H1 (cell line): ENCODE measurements around the gene AMN.

ENCODE experiments used
- CEBPB ChIP-seq: IDR thresholded peaks from 2 replicates; pipeline ENCODE4 v1.6.1; 2012; ENCODE audit warnings: low read depth, low read length
- CHD2 ChIP-seq: IDR thresholded peaks from 2 replicates; pipeline ENCODE4 v1.6.1; 2012; ENCODE audit warnings: low read length, improper control_type of control experiment
- CTCF ChIP-seq, 3 experiments: IDR thresholded peaks; 1 replicate in 2 of 3; 2 replicates in 1 of 3; pipeline versions ENCODE4 v1.5.1 to v1.6.1; 2011; ENCODE audit warnings: low read length in 3 of 3, mild to moderate bottlenecking in 3 of 3, inconsistent platforms in 2 of 3, low read depth in 1 of 3, moderate library complexity in 1 of 3; ENCODE audit not compliant: insufficient read depth in 1 of 3; ENCODE audit errors: control extremely low read depth in 1 of 3
- GTF2F1 ChIP-seq: IDR thresholded peaks from 2 replicates; pipeline ENCODE4 v1.6.1; 2012; ENCODE audit warnings: low read depth, low read length, improper control_type of control experiment, borderline replicate concordance
- JUND ChIP-seq: IDR thresholded peaks from 2 replicates; pipeline ENCODE4 v1.6.1; 2011; ENCODE audit warnings: mild to moderate bottlenecking, improper control_type of control experiment, low read length
- KDM1A ChIP-seq: fragments of 200-600, 300-600 bp; sonication (generic); IDR thresholded peaks from 2 replicates; pipeline ENCODE4 v1.7.1; 2016; ENCODE audit warnings: mild to moderate bottlenecking, low read length, borderline replicate concordance
- PHF8 ChIP-seq: fragments of 200-600 bp; sonication (generic); conservative IDR thresholded peaks from 2 replicates; pipeline ENCODE4 v1.7.1; 2012; ENCODE audit warnings: low read depth, mild to moderate bottlenecking, inconsistent platforms, low read length, moderate library complexity
- POLR2AphosphoS5 ChIP-seq: IDR thresholded peaks from 2 replicates; pipeline ENCODE4 v1.6.1; 2011; ENCODE audit warnings: low read depth, low read length
- RNF2 ChIP-seq: fragments of 200-900, 300-1000 bp; sonication (generic); IDR thresholded peaks from 2 replicates; pipeline ENCODE4 v1.7.1; 2016; ENCODE audit warnings: borderline replicate concordance, low read depth, mild to moderate bottlenecking, antibody characterized with exemption, low read length; ENCODE audit not compliant: poor library complexity, severe bottlenecking; ENCODE audit errors: missing control alignments
- RXRA ChIP-seq: IDR thresholded peaks from 2 replicates; pipeline ENCODE4 v1.6.1; 2011; ENCODE audit warnings: low read depth, mild to moderate bottlenecking, low read length, moderate library complexity; ENCODE audit not compliant: insufficient read depth
- TCF12 ChIP-seq: IDR thresholded peaks from 2 replicates; pipeline ENCODE4 v1.6.1; 2011; ENCODE audit warnings: low read depth, mild to moderate bottlenecking, low read length
- TF ChIP-seq, protein P1 (sequence below): IDR thresholded peaks from 2 replicates; pipeline ENCODE4 v1.6.1; 2012; ENCODE audit warnings: inconsistent platforms

DNA sequence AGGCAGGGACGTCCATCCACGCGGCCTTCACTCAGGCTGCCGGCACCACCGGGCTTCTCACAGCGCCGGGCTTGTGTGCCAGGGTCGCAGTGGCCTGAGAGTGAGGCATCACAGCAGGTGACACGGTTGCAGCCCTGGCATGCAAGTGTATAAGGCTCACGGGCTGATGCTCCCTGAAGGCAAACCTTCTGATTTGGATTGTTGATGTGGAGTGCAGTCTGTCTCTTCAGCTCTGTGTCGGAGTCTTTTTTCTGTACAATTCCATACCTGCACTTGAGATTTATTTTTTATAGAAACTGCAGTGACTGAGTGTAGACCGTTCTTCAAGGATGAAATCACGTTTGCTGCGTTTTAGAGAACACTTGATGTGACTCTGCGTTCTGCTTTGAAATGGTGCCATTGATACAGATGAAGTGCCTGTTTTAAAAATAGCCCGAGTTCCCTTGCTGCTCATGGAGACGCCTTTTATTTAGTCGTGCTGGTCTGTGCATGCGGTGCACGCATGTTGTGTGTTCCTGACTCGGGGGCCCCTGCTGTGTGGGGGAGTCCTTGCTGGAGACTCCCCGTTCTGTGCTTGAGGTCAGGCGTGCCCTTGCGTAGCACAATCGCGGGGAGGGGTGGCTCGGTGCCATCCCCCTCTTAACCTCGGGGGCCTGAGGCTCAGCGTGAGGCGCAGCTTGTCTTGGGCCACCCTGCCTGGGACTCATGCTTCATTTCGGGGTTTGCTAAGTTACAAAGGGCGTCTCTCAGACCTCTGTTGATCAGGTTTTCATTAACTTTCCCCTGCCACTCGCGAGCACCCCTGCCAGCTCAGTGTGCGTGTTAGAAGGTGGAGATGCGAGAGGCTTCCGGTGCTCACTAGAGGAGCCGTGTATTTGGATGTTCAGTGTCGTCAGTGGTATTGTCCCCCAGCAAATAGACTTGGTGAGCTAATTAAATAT lies 21.6 kb upstream of the AMN start:
- TF ChIP-seq PHF8 (no peak), CHD2 (no peak), CEBPB (no peak), RNF2 (no peak), CTCF (IDR thresholded peaks at IDR 0.05; ENCODE audit: control extremely low read depth in 1 of 3, insufficient read depth in 1 of 3, low read depth in 1 of 3, low read length in 3 of 3) (no peak), POLR2AphosphoS5 (no peak), TCF12 (no peak), RXRA (no peak), GTF2F1 (no peak), JUND (no peak), KDM1A (no peak)
- TF ChIP-seq, protein P1, sequence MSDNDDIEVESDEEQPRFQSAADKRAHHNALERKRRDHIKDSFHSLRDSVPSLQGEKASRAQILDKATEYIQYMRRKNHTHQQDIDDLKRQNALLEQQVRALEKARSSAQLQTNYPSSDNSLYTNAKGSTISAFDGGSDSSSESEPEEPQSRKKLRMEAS: no peak
